Amygdala (tissue), 56 donors: ENCODE results near the gene RIC3.

Experiments used
- DNase-seq, 56 donors: peaks; one replicate each; lab custom pipeline; 2025; lab: John Stamatoyannopoulos, UW

Gene RIC3

DNA sequence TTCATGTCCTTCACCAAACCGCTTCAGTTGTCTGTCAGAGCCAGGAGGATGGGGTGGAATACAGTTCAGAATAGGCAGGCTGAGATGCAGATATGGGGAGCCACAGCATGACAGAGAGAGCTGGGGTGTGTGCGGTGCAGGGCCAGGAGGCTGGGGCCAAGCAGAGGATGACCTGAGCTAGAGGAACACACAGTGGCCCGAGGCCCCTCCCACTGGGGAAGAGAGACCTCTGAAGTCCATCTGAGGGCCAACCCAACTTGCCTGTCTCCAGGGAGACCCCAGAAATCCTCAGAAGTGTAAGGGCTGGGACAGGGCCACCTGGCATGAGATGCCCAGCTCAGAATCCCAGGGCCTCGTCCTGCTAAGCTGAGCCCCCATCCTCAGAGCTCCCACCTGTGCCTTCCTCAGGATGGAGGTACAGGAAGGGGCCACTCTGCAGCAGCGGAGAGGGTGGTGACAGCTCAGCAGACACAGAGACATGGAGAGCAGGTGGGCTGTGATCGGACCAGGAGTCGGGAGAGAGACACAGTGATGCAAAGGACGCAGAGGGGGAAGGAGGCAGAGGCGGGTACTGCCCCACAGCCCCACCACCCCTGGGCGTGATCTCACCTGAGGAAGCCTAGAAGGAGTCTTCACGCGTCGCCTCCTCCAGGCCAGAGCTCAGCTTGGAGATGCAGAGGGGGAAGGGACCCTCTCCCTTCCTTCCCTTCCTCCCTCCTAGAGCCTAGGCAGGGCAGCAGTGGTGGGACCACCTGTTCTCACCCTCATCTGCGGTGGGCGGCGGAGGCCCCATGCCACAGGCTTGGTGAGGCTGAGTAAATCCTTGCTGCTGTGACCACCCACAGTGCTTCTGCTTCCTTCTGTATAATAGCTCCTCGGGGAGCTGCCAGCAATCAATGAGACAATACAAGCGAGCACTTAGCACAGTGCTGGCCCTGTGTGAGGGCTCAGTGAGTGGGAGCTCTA is 96.9 kb downstream of the RIC3 start:
- no peak for DNase-seq

DNA sequence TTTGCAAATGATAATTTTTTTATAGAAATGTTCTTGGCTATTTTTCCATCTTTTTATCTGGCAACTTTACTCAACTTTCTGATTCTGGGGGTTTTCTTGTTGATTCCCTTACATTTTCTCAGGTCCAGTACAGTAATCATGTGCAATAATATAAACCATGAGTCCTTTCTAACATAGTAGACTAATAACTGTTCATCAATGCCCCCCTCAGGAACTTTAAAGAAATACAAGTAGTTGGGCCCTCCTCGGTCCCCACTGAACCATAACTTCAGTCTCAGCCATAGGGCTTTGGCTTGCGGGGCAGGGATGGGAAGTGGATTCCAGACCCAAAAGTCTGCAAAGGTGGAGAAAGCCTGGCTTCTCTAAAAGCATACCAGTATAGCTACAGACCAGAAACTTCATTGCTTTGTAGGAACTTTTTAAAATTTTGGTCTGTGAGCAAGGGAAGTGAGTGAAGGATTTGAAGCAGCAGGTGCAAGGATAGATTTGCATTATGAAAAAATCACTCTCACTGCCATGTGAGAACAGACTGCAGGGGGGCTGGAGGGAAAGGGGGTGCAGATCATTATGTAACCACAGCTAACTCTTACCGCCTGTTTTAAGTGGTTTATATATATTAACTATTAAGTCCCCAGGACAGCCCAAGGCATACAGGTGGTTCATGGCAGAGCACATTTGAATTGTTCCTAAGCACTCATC is 98.3 kb downstream of the RIC3 start:
- DNase-seq, result no peak

DNA sequence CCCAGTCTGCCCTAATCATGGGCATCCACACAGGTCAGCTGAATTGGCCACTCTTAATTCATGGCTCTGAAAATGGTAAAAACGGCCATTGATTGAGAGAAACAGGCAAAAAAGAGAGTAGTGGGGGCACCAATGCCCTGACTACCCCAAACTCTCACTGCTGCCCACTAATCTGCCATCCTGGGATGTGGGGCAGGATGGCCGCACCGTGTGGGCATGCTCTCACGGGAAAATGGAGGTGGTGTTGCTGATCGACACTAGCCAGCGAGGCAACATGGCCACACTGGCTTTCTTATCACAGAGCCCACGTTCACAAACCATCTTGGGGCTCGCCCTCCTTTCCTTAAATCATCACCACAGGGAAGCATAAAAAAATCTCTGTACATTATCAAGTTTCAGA is 99.1 kb downstream of the RIC3 start:
- DNase-seq, result no peak

DNA sequence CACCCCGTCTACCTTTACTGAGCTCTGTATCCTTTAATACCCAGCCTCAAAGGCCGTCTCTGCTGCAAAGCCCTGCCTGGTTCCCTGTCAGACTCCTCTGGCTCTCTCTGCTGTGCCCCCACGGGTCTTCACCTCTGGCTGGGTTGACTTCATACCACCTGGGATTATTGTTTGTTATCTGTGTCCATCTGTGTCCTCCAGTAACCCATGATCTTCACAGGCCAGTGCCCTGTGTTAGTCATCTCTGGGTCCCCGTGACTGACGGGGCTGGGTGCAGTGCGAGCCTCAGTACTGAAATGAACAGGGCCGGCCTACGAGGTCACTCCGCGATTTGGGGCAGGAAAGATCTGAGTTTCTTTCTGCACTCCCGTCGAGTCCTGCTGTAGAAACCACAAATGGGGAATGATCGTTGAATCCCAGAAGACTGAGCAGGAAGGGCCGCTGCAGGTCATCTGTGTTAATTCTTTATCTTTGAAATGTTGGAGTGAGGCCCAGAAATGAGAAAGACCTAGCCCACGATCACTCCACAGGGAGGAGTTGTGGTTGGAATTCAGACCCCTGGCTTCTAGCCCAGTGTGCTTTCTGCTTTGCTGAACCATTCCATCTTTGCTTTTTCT is 100.1 kb downstream of the RIC3 start:
- peak in 1 of 56 donors; percentile 30 for DNase-seq

DNA sequence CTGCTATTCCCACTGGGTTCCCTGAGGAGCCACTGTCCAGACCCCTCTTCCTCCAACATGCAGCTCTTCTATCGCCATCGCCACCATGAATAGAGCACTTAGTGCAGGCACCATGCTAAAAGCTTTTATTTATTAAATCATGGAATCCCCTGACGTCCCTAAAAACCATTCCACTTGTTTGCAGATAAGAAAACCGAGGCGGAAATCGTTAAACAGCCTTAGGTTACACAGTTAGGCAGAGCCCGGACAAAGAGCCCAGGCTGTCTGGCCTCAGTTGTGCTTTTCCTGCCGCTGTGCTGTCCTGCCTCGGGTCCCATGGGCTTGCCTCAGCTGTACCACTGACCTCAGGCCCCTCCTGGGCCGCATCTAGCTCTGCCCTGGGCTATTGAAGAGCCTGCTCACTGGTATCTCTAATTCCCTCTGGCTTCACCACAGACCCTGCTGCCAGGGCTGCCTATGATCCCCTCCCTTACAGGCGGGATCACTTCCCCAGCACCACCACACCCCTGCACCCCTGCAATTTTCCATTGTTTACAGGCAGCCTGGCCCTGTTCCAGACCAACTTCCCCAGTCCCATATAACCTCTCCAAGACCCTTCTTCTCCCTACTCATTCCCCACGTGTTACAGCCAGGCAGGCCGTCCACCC is 100.8 kb downstream of the RIC3 start:
- no peak for DNase-seq

DNA sequence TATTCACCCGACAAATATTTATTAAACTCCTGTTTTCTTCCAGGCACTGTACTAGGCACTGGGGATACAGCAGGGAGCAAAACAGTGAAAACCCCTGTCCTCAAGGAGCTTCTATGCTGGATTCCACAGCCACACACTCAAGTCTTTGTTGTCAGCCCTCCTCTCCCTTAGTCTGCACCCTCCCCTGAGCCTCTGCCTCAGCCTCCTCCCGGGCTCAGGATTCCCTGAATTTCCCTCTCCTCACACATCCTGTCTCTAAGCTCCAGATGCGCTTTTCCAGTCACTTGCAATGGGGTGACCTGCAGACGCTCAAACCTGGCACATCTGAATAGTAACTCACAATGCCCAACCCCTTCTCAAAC is 101.3 kb downstream of the RIC3 start:
- DNase-seq, result no peak

DNA sequence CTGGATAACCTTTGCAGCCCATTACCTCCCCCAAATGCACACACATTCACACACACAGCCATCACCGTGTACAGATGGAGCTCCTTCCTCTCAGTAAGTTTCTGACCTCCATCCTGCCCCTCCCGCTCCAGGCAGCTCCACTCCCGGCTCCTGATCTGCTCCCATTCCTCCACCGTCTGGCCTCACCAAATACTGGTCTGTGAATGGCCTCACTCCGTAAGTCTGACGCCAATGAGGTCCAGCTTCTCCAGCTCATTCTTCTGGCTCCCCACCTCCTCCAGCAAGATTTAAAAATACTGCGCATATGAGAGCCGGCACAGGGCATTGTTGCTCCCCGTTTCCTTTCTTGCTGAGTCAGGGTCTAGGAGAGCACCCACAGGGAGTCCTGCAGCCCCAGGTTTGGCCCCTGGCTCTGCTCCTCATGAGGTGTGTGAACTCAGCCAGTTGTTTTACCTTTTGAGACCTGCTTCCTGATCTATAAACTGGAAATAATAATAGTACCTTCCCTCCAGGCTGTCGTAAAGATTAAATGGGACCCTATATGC is 101.8 kb downstream of the RIC3 start:
- DNase-seq, result no peak

DNA sequence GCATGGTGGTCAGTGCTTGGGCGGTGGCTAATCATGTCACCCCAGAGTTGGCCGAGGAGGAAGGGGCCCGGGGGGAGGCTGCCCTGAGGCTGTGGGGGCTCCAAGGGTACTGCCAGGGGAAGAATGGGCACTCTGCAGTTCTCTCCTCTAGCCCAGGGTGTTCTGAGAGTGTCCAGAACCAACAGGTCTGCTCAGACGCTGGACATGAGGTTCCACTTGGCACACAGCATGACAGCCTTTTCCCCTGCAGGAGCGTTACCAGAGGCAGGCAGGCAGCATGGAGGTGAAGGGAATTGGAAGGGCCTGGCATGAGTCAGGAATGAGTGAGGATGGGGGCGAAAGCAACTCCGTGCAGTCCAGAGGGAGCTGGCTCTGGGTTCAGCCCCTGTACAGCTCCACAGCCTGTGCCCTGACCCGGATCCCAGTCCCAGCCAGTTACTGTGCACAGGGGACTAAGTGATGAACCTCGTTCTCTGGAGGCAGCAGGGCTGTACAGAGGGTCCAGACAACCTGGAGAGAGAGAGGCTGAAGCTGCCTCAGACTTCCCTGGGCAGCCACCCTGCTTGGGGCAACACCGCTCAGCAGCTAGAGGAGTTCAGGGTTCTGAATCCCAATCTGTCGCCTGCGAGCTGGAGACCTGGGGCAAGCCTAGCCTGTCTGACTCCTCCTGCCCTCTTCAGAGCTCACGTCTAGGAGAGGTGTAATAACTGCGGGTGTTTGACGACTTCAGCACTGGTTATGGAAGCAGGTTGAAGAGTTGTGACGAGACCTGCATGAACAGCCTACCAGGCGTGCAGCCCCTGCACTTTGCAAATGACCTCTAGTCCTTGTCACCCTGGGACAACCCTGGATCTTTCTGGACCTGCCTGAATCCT is 102.6 kb downstream of the RIC3 start:
- DNase-seq, result no peak

DNA sequence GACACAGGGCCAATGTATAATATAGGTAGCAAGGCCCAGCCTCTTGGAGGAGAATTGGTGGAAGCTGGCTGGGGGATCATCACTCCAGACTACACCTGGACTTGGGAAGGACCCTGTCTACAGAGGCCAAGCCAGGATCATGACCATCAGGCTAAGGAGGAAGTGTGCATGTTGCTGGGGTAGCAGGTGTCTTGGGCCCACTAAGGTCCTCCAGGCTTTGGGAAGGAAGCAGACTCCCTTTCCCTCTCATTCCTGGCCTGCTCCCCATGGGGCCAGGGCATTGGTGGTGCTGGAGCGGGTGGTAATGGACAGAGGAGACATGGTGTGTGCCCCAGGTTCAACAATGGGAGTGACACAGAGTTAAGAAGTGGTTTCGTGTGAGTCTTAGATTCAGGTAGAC is 103.8 kb downstream of the RIC3 start:
- DNase-seq, result no peak

DNA sequence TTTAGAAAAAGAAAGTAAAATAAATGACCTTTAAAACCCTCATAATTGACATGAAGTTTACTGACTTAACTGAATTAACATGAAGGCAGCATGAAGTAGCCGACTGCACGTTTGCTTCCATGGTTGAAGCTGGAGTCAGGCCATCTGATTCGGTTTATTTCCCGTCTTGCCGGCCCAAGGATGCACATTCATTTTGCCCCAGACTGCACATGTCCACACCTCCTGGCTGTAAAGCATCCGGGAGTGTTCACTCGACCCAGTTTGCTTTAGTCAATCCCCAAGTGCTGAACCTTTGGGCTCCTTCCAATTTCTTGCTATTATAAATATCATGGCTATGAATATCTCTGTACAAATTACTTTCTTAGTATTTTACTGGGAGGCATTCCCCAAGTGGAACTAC is 105.5 kb downstream of the RIC3 start:
- DNase-seq, result no peak

DNA sequence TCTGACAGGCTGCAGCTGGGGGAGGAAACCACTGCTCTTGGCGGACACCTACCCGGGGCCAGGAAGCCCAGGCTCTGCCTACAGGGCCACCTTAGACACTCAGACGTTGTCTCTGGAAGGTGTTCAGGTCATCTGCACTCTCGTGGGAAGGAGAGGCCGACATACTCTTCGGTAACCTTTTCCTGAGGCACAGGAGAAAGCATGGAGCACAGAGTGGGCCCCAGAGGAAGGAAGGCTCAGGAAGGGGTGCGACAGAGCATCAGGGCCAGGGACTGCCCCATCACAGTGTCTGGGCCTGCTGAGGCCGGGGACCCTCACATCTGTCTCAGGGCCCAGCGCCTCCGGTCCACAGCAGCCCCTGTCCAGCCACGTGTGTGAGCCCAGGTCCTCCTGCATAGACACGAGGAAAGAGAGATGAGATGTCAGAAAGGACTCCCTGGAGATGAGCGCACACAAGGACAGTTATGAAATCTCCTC is 106.0 kb downstream of the RIC3 start:
- DNase-seq, result no peak

DNA sequence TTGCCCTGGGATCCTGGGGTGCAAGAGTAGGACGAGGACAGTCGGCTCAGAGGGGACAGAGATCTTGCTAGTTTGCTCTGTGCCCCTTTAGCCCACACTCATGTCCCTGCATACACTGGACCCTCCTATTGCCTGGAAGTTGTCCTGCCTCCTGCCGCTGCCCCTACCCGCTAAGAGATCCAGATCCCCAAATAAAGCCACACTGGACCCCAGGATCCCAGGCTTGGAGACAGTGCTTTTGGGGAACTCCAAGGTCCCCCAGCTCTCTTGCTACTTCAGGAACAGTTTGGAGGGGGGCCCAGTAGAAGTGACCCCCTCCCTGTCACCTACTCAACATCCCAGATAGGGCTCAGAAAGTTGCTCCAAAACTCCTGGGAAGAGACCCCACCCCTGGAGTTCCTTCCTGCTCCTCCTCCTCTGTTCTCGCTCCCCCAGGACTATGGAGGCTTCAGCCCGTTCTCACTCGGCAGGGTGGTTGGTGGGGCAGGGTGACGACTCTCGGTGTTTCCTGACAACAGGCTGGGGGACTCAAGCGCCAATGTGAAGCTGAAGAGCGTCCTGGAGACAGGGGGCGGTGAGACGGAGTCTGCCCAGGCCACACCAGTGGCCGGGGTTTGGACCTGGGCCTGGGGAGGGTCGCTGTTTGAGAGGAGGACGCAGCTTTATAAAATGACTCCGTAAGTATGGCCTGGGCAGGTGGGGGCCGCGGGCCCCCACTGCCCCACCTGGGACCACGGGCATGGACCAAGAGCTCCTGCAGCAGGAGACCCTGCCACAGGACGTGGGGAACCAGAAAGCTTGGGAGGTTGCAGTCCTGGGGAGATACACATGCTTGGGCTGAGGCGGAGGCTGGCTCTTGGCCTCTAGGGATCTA is 107.0 kb downstream of the RIC3 start:
- DNase-seq, result no peak

DNA sequence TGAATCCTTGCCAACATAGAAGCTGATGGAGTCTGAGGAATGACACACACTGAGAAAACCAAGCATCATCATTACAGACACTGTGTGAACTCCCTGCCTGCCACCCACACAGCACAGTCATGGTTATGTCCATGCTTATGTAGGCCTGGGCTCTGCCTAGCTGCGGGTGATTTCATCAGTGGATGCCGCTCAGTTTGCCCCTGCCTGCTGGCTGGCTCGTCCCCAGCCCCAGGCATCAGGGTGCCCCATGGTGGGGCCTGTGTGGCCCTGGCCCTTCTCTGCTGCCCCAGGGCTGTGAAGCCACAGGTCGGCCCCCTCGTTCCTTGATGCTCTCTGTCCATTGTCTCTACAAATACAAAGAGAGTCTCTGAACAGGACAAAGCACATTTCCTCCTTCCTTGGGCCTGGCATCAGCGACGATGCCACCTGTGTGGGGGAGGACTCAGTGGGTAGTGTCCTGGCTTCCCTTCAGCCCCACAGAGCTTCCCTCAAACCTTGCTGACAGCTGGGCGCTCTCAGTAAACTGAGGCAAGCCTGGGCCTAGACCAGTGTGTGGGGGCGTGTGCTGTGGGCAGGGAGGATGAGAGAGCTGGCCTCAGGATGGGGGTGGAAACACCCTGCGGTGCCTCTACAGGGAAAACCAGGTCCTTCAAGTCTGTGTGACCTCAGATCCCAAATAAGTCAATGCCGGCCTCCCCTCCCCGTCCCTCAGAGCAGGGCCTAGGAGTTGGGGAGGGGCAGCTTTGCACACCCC is 107.8 kb downstream of the RIC3 start:
- peak in 3 of 56 donors; percentile 38 to 62 (median 60) for DNase-seq

DNA sequence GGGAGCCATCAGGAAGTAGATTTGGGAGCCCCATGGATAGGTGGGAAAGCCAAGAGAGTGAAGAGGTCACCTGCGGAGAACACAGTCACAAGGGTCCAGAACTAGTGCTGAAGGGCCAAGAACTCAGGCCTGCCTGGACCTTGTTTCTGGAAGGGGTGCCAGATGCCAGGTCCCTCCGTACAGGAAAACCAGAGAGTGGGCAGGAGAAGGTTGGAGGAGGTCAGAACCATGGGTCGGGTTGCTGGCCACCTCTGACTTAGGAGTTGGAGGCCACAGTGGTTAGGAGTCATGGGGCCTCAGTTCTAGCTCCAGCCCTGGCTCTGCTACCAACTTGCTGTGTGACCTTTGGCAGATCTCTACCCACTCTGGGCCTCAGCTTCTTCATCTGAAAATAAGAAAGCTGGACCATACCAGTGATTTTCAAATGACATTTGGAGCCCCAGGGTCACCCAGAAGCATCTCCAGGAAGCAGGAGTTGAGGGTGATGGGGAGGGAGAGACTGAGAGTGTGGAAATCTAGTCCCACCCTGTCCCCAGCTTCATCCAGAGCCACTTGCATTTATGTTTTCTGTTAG is 108.6 kb downstream of the RIC3 start:
- no peak for DNase-seq

DNA sequence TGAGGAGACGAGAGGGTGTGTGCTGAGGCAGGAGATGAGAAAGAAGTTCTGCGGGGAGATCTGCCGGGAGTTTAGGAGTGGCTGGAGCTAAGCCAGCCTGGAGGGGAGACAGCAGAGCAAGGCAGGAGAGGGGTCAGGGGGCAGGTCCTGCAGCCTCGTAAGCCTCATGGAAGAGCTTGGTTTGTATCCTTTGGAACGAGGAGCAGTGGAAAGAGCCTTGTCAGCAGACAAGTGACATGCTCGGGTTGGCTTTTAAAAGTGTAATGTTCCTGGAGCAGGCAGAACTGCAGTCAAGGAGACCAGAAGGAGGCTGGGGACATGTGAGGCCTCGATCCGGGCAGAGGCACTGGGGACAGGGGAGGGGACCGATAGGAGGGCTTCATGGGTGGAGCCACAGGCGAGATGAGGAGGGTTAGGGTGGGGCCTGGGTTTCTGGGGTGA is 109.2 kb downstream of the RIC3 start:
- no peak for DNase-seq

DNA sequence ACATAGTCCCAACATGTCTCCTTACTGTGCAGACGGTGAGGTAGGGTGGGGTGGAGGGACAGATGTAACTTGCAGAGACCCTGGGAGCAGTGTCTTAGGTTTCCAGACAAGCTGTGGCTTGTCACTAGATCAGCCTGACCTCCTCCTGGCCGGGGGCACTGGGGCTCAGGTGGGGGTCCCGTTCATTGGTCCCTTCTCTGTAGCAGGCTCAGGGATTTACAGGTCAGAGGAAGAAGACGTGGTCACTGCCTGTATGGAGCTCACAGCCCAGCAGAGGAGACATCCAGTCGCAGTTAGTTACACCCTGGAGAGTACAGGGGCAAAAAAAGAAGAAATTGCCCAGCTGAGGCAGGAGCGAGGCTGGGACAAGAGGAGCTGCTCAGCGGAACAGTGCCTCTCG is 109.8 kb downstream of the RIC3 start:
- DNase-seq, result no peak

DNA sequence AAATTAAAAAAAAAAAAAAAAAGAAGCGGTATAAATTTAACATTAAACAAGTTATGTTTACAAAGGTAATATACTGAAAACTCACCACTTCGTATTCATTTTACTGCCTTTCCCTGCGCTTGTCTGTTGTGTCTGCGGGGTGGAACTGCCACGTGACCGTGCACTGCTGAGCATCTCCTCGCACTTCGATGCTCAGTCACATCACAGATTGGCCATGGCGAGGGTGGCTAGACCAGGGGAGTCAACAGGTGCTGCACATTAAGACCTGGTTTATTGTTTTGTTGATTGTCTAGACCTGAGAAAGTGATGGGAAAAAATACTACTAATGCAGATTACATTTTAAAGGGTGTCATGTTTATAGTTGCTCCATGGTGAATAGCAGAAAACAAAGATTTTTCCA is 110.6 kb downstream of the RIC3 start:
- no peak for DNase-seq
